Stimulated activated CD8-positive, alpha-beta memory T cell treated with anti-CD3 and anti-CD28 coated beads, Interleukin-12 subunit alpha, Interleukin-12 subunit beta, amount 100 ng/mL, for 4 hours (primary cell): ENCODE measurements around the gene FOXJ3.

Source experiments
- DNase-seq: peaks from one replicate; pipeline ENCODE4 v3.0.0-alpha.2; 2020; ENCODE audit warnings: low read depth

Gene FOXJ3

DNA sequence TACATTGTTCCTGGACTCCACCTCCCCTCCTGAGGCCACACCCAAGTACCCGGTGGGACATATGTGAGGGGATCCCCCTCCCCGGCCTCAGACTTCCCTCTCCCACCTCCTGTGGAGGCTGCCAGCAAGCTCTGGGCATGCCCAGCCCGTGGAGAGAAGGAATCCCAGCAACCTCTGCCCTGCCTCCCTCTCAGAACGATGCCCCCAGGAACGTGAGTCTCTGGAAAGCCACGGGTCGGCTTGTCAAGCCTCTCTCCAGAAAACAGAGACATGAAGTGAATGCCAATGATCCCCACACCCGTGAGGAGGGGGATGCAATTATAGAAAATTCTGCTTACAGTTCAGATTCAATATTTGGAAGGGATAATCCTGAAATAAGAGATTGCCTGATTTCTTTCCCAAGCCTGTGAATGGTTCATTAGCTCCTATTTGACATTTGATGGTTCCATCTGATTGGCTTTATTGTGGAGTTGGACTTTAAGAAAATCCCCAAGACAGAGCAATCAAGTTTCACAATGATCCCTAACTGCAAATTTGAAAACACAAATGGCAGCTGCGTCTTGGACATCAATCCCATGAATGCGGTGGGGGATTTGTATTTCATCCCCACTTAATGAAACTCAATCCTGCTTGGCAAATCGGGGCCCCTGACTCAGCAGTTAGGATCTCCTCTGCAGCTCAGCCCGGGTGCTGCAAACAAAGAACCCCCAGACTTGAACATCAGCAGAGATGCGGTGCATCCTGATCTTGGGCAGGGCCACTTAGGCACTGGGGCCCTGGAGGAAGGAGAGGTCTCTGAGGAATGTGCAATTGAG, 190.9 kb downstream of the FOXJ3 start:
- no peak for DNase-seq

DNA sequence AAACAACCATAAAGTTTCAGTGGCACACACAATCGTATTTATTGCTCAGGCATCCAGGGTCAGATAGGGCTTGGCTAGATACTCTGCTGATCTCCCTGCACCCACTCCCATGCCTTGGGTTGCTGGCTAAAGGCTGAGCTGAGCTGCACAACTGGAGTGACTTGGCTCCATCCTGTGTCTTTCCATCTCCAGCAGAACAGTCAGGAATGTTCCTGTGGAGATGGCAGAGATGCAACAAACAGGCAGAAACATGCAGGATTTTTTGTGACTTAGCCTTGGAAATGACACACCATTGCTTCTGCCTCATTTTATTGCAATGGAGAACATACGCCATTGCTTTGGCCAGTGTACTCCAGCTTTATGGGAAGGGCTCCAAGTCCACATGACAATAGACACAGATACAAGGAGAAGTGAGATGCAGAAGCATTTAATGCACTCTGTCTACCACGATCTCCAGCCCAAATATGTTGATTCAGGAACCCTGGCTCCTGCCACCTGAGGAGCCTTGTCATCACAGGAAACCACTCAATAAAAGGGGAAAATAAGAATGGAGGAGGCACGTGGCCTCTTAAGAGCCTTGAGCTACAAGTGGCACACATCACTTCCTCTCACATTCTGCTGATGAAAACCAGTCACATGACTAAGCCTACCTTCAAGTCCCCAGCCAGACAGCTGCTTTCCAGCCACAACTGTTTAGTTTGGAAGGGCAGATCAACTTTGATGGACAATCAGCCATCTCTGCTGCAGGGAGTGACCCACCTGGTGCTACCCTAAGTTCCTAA, 191.9 kb downstream of the FOXJ3 start:
- no peak for DNase-seq

DNA sequence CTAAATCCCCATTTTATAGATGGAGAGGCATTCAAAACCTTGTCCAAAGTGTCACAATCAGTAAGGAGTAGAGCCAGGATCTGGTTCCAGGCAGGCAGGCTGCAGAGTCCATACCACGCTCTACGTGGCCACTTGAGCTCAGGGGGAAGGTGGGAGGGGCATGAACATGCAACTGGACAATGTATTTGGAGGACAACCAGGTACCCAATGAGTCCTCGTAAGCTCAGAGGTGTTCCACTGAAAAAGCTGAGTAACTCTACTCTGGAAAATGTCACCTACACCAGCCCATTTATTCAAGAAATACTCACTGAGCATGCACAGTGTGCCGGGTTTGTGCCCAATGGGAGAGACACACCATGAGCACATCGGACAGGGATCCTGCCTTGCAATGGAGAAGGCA, 193.1 kb downstream of the FOXJ3 start:
- DNase-seq: no peak

DNA sequence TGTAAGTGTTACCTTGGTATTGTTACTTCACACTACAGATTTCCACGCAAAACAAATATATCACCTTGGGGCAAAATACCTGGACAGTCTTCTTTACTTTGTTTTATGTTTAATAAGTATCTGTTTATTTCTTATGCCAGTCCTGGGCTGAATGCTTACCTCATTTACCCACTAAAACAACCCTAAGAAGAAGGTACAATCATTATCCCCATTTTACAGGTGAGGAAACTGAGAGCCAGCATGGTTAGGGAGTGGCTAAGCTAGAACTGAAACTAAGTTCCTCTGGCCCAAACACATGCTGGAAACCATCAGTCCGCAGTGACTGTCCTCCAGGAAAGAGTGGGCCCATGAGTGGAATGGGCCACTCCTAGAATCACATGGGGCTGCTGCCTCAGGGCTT, 194.8 kb downstream of the FOXJ3 start:
- DNase-seq: no peak

DNA sequence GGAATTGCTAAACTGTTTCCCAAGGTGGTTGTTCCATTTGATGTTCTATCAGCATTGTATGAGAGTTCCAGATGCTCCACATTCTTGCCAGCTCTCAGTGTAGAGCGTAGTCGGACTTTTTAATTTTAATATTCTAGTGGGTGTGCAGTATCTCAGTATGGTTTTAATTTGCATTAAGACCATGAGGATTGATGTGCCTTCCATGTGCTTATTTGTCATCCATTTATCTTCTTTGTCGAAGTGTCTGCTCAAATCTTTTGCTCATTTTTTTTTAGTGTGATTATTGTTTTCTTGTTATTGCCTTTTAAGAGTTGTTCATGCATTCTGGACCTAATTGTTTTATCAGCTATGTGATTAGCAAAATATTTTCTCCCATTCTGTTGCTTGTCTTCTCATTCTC, 195.6 kb downstream of the FOXJ3 start:
- no peak for DNase-seq

DNA sequence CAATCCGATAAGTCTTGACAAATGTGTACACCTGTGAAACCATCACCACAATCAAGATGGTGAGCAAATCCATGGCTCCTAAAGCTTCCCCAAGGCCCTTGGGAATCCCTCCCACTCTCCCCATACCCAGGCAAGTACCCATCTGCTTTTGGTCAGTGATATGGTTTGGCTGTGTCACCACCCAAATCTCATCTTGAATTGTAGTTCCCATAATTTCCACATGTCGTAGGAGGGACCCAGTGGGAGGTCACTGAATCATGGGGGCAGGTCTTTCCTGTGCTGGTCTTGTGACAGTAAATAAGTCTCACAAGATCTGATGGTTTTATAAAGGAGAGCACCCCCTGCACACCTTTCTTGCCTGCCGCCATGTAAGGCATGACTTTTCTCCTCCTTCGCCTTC, 196.4 kb downstream of the FOXJ3 start:
- DNase-seq: no peak

DNA sequence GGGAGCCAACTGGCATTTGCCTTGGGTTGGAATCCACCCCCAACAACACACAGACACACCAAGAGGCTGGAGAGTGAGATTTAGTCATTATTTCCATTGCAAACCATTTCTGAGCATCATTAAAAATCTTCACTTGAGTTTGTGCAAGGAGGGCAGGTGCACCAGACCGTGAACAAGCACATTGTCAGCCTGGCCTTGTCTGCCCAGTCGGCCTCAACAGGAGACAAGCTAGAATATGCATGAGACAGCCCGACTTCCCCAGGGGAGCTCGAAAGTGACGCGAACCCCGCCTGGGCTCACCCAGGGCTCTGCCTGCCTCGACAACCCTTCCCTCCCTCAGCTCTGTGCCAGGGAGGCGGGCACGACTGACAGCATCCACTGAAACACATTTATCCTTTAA, 197.3 kb downstream of the FOXJ3 start:
- DNase-seq: no peak

DNA sequence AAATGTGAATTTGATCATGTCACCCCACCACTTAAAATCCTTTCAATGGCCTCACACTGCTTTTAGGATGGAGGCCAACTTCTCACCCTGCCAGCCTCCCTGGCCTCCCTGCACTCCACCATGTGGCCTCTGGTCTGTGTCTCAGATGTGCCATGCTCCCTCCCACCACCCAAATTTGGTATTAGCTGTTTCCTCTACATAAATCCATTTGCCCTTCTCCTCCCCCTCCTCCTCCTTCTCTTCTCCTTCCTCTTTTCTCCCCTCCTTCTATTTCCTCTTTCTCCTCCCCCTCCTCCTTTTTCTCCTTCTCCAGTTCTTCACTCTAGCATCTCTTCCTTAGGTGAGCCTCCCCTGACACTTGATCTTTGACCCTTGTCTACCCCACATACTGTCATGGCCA, 198.6 kb downstream of the FOXJ3 start:
- no peak for DNase-seq

DNA sequence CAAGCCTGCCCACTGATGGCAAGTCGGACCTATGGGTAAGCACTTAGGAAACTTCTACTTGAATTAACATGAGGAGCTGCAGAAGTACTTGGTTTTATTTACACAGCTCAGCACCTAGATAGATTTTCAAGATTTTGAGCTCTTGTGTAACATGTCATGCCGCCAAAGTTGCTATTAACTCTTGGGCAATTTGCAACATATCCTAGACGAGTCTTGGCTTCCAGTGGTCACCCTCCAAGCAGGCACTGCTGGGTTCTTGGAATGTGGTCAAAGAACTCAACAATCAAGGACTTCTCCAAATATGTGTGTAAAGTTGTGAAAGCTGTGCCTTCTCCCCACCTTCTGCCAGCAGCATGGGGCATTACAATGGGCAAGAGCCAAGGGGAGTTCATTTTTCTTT, 199.6 kb downstream of the FOXJ3 start:
- DNase-seq: no peak

DNA sequence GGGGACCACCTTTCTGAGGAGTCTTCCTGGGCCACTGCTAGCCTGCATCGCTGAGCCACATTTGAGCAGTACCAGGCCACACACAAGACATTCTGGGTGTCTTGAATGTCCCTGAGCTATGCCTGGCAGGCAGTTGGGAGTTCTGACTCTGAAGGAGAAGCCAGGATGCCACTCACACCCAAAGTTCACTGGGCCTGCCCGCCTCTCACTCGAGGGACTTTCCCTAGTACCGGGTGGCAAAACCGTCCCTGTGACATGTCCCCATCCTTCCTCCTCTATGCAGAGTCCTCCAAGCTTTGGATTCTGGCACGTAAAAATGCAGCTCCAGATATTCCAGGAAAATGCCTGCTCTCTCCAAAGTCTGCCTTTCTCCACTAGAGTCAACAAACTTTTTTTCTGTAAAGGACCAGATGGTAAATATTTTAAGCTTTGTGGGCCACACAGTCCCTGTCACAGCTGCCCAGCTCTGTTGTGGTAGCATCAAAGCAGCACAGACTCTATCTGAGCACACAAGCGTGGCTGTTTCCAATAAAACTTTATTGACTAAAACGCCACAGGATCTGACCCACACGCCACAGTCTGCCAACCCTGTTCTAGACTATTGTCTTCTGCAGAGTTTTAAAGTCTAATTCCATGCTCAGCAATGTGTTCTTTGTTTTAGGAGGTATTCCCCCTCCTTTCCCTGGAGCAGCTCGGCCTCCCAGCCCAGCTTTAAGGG, 201.1 kb downstream of the FOXJ3 start:
- no peak for DNase-seq

DNA sequence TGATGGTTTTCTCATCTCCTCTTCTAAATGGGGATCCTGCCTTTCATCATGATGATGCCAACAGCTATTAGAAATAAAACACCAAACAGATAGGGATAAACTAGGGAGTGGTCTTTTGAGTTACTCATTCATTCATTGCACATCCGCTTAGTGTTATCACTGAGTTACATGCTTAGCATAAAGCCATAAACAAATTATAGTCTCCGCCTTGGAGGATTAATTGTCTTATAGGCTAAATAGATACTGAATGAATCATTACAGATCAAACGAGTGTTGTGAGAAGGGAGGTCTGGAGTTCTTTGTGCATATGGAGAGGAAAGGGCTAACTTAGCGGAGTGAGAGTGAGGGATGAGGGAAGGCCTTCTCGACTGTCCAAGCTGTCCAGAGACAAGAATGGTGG, 201.6 kb downstream of the FOXJ3 start:
- DNase-seq: no peak

DNA sequence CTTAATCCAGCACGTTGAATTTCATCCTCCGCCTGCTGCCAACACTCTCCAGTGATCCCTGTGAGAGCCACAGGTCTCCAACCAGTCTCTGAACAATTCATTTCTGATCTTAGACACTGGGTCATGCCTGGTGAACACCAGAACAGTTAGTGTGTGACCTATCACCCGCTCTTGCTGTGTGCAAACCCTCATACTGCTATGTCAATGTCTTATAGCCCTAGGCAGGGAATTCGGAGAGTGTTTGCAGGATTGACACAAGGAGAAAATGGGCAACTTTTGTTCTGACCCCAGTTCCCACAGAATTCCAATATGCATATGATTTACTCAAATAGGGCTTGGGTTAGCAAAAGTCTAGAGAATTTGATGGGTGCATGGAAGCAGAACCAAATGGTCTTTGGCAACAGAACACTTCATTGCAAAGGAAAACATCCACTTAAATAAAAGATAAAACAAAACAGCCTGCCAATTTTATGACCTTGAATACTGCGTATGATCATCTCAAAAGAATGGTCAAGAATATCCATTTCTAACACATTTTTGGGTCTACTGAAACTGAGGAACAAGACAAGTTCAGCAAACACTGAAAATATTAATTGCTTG, 204.9 kb downstream of the FOXJ3 start:
- DNase-seq: no peak

DNA sequence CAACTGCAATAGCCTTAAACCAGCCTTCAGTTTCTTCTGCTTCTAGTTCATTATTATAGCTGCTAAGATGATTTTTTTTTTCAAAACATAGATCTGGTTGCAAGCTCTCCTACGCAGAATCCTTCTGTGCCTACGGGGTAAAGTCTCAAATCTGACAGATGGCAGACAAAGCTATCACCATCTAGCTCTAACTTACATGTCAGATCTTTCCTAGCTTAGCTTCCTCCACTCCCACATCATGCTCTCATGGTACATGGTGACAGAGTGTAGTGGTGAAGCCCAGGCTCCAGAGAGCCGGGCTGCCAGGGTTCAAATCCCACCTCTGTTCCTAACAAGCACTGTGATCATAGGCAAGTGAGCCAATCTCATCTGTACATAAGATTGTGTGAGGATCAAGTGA, 206.1 kb downstream of the FOXJ3 start:
- DNase-seq: no peak

DNA sequence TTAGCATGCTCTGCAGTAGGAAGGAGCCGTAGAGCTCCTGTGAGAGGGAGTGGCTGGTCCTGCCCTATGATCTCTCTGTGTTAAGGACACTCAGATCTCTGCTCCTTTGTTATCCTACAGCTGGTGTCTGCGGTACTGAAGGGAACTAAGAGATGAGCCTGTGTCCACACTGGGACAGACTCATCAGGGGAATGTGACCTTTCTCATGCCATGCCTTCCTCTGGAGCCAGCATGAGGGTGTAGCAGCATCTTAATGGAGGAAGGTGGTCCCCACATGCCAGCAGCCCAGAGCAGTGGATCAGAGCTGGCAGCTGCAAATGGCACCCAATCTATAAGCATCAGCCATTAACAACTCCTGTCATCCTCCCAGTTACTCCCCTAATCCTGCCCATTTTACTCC, 206.5 kb downstream of the FOXJ3 start:
- DNase-seq: no peak

DNA sequence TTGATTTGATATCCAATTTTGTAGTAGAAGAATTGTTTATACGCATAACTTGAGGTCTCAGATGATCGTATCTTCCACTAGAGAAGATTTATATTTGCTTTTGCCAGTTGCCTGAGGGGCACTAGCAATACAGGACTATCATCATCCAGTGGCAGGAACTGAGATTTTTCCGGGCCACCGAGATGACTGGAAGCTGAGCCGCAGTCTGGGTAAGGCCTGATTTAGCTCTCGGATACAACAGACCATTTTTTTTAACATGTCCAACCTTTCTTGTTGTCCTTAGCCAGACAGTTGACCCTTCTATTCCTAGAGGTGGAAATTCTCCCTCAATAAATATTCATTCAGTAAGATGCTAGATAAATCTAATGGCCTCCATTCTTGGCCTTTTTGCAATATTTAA, 207.3 kb downstream of the FOXJ3 start:
- DNase-seq: no peak
